GM18873 (cell line): ENCODE data around the gene ZNF711.
A peak's percentile ranks its signal among the peaks of the same experiment; 100 is the strongest.
"Not testable (repeated sequence)": the region's sequence is repeated elsewhere in the genome, so short reads cannot be mapped to it uniquely, and the experiment has no call there.

Experiments
- ATAC-seq: cut with Tn5 transposase; IDR thresholded peaks from one replicate; pipeline ENCODE4 v1.9.1; 2021; ENCODE audit warnings: mild to moderate bottlenecking, moderate library complexity, moderate number of reproducible peaks; ENCODE audit not compliant: unreplicated experiment, low FRiP score

ZNF711 gene

GRCh38 chrX:85243761-85244449 lies at the start of gene ZNF711, which contains the start of gene SATL1:
TSS of gene ZNF711 (plus strand) at chrX:85243991. CDS start at chrX:85247573, 3,582 bp downstream.
TSS of gene SATL1 (minus strand) at chrX:85243779. CDS start at chrX:85108968, 134,811 bp downstream.
- peak; percentile 56 for ATAC-seq

- ATAC-seq, result no peak
These were observed 47.5 kb upstream of the ZNF711 start for GRCh38 chrX:85196319-85196718.

- ATAC-seq, result no peak
These were observed 40.3 kb upstream of the ZNF711 start for GRCh38 chrX:85203461-85203970.

DNA sequence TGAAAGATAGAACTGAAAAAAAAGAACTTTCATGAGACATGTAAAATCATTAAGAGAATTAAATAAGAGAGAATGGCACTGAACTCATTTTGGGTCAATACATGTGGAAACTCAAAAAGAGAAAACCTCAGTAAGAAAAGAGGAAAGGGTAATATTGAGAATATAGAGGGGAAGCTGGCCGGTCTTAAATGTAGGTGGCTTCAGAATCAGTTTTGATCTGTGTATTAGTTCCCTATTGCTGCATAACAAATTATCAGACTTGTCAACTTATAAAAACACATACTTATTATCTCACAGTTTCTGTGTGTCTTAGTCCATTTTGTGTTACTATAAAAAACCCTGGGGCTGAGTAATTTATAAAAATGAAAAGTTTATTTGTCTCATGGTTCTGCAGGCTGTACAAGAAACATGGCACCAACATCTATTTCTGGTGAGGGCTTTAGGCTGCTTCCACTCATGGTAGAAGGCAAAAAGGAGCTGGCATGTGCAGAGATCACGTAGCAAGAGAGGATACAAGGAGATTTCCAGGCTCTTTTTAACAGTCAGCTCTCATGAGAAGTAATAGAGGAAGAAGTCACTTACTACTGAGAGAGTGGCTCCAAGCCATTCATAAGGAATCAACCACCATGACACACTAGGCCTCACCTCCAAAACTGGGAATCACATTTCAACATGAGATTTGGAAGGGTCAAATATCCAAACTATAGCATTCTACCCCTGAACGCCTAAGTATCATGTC lies 29.8 kb upstream of the ZNF711 start:
- ATAC-seq, result no peak

DNA sequence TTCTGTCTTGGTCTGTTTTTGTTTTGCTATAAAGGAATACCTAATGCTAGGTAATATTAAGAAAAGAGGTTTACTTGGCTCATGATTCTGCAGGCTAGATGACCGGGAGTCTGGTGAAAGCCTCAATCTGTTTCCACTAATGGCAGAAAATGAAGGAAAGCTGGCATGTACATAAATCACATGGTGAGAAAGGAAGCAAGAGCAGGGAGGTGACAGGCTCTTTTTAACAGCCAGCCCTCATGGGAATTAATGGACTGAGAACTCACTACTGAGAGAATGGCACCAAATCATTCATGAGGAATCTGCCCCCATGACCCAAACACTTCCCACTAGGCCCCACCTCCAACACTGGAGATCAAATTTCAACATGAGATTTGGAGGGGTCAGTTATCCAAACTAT lies 27.8 kb upstream of the ZNF711 start:
- no peak for ATAC-seq

DNA sequence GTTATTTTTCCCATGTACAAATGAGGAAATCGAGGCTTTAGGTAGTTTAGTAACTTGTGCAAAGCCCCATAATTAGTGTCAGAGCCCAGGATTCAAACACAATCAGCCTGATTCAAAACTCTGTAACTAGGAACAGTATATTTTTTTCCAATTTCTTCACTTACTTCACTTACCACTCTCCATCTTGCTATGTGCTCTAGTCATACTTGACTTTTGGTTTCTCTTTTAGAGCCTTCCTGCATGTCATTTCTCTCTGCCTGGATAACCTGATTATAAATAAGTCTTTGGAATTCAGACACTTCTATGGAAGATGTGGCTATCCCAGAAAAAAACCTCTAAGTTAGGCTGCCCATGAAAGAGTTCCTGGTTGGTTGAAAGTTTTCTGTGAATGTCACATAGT lies 22.4 kb upstream of the ZNF711 start:
- no peak for ATAC-seq

GRCh38 chrX:85223359-85223758 lies 20.4 kb upstream of the ZNF711 start:
- ATAC-seq, result no peak

- no peak for ATAC-seq
These were observed 636 bp upstream of the ZNF711 start for GRCh38 chrX:85243155-85243554.

- ATAC-seq, result no peak
These were observed 840 bp downstream of the ZNF711 start for GRCh38 chrX:85244450-85245211.

- not testable (repeated sequence) for ATAC-seq
These were observed 41.5 kb downstream of the ZNF711 start for GRCh38 chrX:85285286-85285685.

DNA sequence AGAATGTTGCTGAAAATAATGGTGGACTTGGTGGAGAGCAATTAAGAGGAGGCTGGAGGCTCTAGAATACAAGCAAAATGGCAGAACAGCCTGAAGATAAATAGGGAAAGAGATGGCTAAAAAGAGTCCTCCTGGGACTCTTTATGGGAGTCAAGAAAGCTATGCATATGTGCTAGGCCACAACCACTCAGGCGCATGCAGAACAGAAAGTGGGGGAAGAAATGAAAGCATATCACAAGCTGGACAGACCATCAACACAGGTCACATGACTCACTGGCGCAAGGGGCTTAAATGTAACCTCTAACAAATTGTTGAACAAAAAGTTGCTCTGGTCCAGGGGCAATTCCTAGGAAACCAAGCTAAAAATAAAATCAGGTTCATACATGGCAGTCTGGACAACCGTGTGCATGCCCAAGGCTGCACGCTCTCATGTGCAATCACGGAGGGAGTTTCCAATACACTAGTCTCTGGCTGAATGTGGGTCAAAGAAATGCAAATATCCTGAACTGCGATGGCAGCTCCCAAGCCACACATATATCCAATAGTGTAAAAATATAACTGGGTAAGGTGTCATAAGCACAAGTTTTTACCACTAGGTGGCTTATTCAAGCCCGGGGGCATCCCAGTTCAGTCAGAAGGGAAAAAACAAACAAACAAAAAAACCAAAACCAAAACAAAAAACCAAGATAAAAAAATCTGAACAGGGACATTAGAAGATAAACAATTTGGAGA lies 45.4 kb downstream of the ZNF711 start:
- no peak for ATAC-seq

GRCh38 chrX:85303544-85303943 lies 59.8 kb downstream of the ZNF711 start:
- no peak for ATAC-seq

GRCh38 chrX:85309717-85310116 lies 65.9 kb downstream of the ZNF711 start:
- no peak for ATAC-seq

DNA sequence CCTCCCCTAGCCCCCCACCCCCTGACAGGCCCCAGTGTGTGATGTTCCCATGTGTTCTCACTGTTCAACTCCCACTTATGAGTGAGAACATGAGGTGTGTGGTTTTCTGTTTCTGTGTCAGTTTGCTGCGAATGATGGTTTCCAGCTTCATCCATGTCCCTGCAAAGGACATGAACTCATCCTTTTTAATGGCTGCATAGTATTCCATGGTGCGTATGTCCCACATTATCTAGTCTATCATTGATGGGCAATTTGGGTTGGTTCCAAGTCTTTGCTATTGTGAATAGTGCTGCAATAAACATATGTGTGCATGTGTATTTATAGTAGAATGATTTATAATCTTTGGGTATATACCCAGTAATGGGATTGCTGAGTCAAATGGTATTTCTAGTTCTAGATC lies 67.6 kb downstream of the ZNF711 start:
- not testable (repeated sequence) for ATAC-seq
